Activated CD8-positive, alpha-beta memory T cell treated with anti-CD3 and anti-CD28 coated beads for 24 hours (primary cell): ENCODE measurements around the gene SLC25A26.
A peak's percentile ranks its signal among the peaks of the same experiment; 100 is the strongest.

Experiments
- DNase-seq: peaks from one replicate; pipeline ENCODE4 v3.0.0-alpha.2; 2020

The SLC25A26 gene

GRCh38 chr3:66379565-66379964 is 158.8 kb downstream of the SLC25A26 start:
- no peak for DNase-seq

- DNase-seq: no peak
Observed at GRCh38 chr3:66380200-66380932, 159.6 kb downstream of the SLC25A26 start.

DNA sequence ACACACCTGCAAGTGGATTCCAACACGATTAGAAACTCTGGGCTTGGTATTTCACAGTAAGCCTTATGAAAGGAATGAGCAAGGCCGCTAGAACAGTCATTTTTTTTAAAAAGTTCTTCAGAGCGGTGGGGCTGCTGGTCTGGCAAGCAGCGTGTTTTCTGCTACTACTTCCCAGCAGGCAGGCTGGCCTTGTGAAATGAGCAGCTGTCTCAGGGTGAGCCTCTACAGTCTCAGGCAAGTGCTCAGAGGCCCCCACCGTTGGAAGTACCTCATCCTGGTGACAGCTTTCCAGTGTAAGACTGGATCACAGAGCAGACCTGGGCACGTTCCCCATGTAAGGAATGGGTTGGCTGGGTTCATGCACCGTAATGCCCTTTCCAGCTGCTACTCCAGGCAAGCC is 160.8 kb downstream of the SLC25A26 start:
- no peak for DNase-seq

DNA sequence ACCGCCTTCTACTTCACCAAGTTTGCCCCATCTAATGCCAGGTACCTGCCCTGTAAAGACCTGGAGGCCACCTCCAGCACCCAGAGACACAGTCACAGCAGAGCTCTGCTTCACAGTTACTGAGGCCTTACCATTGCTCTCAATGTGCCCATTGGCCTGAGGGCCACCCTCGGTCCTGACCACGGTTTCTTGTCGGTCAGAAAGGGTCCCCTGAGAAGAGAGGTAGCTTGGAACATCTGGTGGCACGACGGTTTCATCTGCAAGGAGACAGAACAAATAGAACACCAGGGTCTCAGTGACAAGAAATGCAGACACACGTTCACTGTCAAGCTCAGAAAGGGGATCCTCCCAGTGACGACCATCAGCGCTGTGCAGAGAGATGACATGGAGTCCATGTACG is 161.3 kb downstream of the SLC25A26 start:
- DNase-seq: no peak

DNA sequence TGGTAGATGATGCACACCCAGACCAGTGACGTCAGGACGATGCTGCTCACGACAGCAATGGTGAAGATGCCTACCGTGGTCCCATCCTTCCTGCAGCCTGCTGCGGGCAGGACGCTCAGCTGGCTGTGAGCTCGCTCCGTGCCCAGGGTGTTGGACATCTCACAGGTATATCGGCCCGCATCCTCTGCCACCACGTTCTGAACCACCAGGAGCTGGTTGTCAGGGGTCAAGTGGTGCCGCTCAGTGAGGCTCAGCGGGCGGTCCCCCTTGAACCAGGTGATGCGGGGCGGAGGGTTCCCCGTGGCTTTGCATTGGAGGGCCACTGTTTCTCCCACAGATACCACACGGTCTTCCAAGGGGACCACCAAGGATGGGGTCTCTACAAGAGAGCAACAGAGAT is 162.2 kb downstream of the SLC25A26 start:
- no peak for DNase-seq

GRCh38 chr3:66383998-66384745 is 163.4 kb downstream of the SLC25A26 start:
- DNase-seq: peak; percentile 43

DNA sequence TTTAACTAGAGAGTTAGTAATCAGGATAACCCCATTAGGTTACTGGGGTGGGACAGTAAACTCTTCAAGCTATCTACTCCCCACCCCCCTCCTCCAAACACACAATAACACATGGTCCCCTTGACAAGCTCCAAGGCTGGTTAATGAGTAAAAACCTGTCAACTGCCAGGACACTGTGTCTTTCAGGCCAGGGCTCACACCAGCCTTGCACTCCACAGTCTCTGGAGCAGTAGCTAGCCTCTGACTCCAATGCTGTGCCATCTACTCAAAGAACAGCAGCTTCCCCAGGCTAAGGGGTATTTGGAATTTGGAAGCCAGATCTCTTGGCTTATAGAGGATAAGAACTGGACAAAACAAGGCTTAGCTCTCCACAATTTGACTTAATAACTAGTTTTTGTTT is 164.3 kb downstream of the SLC25A26 start:
- DNase-seq: peak; percentile 28

- DNase-seq: peak; percentile 46
Observed at GRCh38 chr3:66386011-66386924, 165.5 kb downstream of the SLC25A26 start.

- DNase-seq: peak; percentile 41
Observed at GRCh38 chr3:66386925-66387650, 166.3 kb downstream of the SLC25A26 start.

- DNase-seq: no peak
Observed at GRCh38 chr3:66390013-66390412, 169.2 kb downstream of the SLC25A26 start.

- DNase-seq: no peak
Observed at GRCh38 chr3:66392512-66392911, 171.7 kb downstream of the SLC25A26 start.

GRCh38 chr3:66392966-66393332 is 172.1 kb downstream of the SLC25A26 start:
- no peak for DNase-seq

GRCh38 chr3:66393333-66394005 is 172.7 kb downstream of the SLC25A26 start:
- DNase-seq: no peak

DNA sequence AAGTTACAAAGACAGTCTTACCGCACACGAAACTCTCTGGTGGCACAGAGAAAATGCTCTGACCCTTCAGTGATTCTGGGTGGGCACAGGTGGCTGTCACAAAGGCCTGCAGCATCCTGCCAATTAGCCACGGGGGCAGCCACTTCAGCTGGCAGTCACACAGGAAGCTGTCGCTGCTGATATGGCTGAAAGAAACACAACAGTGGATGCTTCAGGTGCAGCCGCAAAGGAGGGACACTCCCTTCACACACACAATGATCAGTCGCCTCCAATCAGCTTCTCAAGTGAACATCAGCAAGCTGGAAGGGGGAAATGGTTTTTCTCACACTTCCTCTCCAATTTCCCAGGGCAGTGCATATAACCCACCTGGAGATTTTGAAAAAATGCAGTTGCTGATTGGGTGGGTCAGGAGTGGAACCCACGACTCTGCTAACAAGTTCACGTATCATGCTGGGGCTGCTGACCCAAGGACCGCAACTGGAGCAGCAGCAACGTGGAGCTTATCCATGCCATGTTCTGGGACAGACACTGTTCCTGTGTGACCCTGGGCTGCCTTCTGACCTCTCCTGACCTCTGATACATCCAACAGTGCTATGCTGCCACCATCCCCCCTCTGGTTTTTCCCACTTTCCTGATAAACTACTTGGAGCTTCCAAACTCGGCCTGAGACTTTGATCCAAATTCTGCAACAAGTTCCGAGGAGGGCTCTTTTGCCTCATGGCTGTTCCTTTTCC is 173.4 kb downstream of the SLC25A26 start:
- DNase-seq: peak; percentile 65

- DNase-seq: no peak
Observed at GRCh38 chr3:66394753-66395249, 174.0 kb downstream of the SLC25A26 start.

GRCh38 chr3:66395635-66396034 is 174.8 kb downstream of the SLC25A26 start:
- DNase-seq: no peak

DNA sequence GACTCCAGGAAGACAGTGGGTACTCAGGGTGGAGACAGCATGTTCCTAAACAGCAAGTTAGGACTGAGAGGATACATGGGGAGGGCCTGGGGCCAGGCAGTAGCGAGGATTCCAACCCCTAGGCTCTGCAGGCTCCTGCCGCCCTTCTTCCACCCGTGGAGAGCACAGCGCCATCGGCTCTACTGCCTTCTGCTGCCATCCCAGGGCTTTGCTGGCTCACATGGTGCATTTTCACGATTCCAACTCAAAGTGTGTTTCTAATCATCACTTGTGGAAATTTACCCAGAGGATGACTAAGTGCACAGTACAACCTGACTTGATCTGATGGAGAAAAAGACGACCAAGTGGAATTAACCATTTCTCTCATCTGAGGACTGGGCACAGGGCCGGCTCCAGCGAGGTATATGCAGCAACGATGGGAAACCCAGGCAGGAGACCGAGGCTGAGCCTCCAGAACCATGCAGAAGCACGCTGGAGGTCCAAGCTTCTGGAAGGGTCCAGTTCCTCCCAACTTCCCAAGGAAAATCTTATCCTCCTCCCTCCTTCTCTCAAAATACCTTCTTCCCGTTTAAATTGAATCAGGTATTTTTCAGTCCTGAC is 175.5 kb downstream of the SLC25A26 start:
- no peak for DNase-seq

DNA sequence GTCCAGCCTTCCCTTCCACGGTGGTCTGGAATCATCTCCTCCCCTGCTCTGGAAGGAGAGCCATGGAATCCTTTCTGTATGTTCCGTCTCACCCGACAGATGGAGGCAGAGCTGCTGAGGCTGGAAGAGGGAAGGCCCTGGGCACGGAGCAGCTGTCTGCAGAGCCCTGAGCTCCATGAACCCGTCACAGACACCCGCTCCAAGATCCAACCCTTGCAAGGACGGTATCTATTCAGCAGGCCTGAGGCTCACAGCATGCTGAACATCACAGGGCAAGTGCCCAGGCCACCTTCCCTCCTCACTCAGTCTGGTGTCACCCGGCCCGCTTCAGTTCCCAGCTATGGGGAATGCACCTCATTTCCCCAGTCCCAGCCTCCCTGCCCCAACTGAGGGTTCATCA is 176.1 kb downstream of the SLC25A26 start:
- no peak for DNase-seq

GRCh38 chr3:66397745-66398144 is 176.9 kb downstream of the SLC25A26 start:
- DNase-seq: no peak

GRCh38 chr3:66398228-66399025 is 177.6 kb downstream of the SLC25A26 start:
- no peak for DNase-seq
